GM19452 (cell line): ENCODE data around the gene FBXL7.

ENCODE experiments used
- ATAC-seq: cut with Tn5 transposase; IDR thresholded peaks from one replicate; pipeline ENCODE4 v1.9.1; 2021; ENCODE audit not compliant: unreplicated experiment

The FBXL7 gene

DNA sequence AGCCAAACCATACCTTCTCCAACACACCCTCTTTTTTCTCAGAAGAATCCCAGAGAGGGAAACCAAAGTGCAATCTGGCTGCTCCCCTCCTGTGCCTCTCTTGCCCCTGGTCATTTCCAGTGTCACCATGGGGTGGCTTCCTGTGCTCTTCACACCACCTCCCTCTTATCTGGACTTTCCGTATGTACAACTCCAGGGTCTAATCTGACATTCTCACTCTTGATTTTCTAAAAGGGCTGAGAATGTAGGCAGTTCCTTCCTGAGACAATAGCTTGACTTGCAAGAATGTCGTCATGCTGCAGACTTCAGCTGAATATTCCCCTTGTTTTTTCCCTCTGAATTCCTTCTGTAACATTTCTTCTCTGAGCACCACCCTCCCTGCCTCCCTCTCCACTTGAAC, 110.2 kb downstream of the FBXL7 start:
- ATAC-seq = no peak

GRCh38 chr5:15611008-15611407, 111.0 kb downstream of the FBXL7 start:
- ATAC-seq = no peak

GRCh38 chr5:15612915-15613635, 113.1 kb downstream of the FBXL7 start:
- ATAC-seq = no peak

DNA sequence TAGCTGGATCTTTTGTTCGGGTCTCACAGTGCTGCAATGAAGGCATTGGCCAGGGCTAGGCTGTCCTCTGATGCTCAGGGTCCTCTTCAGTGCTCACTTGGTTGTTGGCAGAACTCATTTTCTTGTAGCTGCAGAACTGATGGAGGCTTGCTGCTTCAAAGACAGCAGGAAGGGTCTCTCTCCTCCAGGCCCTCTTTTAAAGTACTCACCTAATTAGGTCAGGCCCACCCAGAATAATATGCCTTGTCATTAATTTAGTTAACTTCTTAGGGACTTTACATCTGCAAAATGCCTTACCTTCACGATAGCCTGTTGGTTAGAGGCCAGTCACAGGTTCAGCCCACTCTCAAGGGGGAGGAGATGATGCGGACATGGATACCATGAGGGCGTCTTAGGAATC, 114.7 kb downstream of the FBXL7 start:
- no peak for ATAC-seq

DNA sequence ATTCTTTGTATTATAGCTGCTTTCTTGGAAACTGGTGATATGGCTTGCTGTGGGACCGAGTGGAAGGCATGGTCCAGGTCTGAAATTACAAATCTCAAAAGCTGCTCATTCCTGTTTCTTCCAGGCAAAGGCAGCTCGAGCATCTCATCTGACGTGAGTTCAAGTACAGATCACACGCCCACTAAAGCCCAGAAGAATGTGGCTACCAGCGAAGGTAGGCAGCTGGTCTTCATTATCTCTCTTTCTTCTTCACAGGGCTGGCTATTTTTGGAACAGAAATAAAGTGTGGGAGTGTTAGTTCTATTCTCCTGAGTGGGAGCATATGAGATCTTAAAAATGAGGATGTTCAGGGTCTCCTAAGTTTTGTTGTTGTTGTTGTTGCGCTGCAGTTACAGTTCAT, 115.9 kb downstream of the FBXL7 start:
- ATAC-seq = no peak

- ATAC-seq = no peak
Measured at GRCh38 chr5:15618938-15619337, 119.0 kb downstream of the FBXL7 start.

- ATAC-seq = no peak
Measured at GRCh38 chr5:15620501-15620900, 120.5 kb downstream of the FBXL7 start.

DNA sequence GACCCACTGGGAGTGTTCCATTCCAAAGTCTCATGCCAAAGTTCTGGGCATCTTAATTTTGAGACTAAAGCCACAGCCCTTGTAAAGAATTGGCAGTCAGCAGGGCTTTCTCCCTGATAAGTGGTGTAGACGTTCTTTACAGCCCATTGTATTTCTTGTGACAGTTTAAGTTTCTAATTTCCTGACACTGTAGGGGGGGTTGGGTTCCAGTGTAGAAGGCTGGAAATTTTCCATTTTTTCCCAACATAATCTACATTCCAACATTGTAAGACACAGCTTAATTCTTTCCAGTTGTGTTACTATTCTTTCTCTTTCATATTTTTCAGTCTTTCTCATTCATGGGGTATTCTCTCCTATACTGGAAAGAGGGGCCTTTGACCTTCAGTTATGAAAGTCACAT, 121.1 kb downstream of the FBXL7 start:
- ATAC-seq = no peak

DNA sequence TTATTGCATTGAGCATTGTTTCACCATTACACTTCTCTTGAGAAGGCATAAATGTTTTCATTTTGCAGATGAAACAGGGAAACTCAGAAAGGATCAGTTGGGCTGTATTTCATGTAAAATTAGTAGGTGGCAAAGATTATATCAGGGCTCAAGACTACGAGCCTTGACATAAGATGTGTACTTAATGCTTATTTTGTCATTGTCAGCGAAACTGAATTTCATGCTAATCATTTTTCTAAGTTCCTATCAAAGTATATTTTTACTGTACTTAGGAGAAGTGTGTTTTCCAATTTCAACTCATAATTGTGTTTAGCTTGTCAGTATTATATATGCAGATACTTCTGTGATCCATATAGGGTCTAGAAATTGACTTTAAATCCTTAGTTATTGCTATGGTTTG, 123.8 kb downstream of the FBXL7 start:
- no peak for ATAC-seq

GRCh38 chr5:15627109-15627508, 127.1 kb downstream of the FBXL7 start:
- ATAC-seq = no peak

GRCh38 chr5:15627647-15628046, 127.7 kb downstream of the FBXL7 start:
- no peak for ATAC-seq

DNA sequence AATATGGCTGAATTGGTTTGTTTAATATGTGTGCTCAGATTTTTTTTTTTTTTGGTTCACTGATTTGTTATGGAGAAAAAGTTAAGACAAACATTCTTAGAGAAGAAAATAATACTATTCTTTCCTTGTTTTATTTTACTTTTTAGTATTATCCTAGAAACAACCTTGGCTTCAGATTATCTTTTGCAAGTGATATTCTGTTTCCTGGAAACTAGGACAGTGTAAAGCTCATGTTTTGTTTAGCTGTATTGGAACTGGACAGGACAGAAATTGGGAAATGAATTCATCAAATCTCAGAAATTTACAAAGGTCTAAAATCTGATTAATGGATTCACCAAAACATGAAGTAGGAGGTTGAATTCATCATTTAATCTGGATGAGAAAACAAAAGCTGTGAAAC, 130.5 kb downstream of the FBXL7 start:
- no peak for ATAC-seq

GRCh38 chr5:15634591-15635288, 134.8 kb downstream of the FBXL7 start:
- ATAC-seq = no peak

DNA sequence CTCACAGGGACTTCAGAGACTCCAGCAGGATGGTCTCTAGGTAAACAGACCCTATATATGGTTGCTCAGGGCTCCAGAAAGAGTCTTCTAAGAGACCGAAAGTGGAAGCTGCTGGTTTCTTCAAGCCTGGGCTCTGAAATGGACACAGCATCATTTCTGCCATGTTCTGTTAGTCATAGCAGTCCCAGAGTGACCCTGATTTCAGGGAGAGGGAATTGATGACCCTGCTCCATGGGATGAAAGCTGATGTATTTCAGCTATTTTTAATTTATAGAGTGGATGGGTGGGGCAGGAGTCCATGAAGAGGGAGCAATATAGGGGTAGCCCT, 135.3 kb downstream of the FBXL7 start:
- no peak for ATAC-seq

- no peak for ATAC-seq
Measured at GRCh38 chr5:15637345-15637744, 137.4 kb downstream of the FBXL7 start.

GRCh38 chr5:15637886-15638285, 137.9 kb downstream of the FBXL7 start:
- ATAC-seq = no peak

DNA sequence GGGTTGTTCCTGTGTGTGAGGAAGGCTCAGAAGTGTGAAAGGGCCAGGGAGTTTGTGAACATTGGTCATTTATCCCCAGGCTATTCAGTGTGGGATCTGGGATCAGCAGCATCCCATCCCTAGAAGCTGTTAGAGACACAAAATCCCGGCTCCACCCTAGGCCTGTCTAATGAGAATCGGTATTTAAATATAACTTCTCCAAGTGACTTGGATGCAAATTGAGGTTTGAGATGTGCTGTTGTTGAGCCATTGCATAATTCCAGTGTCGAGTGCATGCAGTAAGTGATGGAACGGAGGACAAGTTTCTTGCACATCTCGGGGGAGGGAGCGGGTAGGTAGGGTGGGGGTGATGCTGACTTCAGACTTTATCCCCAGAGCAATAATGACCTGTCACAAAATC, 138.3 kb downstream of the FBXL7 start:
- ATAC-seq = no peak

DNA sequence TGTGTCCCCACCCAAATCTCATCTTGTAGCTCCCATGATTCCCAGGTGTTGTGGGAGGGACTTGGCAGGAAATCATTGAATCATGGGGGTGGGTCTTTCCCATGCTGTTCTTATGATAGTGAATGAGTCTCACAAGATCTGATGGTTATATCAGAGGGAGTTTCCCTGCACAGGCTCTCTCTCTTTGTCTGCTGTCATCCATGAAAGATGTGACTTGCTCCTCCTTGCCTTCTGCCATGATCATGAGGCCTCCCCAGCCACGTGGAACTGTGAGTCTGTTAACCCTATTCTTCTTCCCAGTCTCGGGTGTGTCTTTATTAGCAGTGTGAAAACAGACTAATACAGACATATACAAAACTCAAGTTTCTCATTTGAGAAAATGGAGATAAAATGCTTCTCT, 139.3 kb downstream of the FBXL7 start:
- no peak for ATAC-seq

- no peak for ATAC-seq
Measured at GRCh38 chr5:15640116-15640515, 140.1 kb downstream of the FBXL7 start.

GRCh38 chr5:15643731-15644130, 143.8 kb downstream of the FBXL7 start:
- no peak for ATAC-seq

GRCh38 chr5:15645381-15646160, 145.6 kb downstream of the FBXL7 start:
- ATAC-seq = no peak

- ATAC-seq = no peak
Measured at GRCh38 chr5:15646371-15646770, 146.4 kb downstream of the FBXL7 start.
